Measurements from ENCODE around the gene PAM16. TPM values are rescaled to one million over a fixed set of nuclear protein-coding genes. Genes with fewer than 3 reads are reported as not detected.
A peak's percentile ranks its signal among the peaks of the same experiment; 100 is the strongest.

The PAM16 gene
- total RNA-seq, 2 donors from 2014 or later: 57.7 to 66.2 TPM

DNA sequence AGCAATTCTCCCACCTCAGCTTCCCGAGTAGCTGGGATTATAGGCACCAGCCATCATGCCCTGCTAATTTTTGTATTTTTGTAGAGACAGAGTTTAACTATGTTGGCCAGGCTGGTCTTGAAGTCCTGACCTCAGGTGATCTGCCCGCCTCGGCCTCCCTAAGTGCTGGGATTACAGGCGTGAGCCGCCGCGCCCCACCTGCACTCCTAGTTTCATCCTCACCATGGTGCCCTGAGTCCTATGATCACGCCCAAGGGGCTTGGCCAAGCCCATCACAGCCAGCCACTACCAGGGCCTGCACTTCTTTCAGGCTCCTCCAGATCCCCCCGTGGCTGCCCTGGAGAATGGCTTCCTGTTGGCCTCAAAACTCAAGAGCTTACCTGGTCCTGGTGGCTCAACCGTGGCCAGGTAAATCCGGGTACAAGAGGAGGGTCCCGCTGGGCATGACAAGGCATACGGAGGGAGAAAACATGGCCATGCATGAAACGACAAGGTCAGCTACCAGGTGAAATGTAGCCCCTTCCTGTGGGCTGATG, 57.9 kb downstream of the PAM16 start:
- H3K4me1 ChIP-seq (ENCODE audit: control insufficient read depth, insufficient read depth, low read length): peaks cover 12% of the 10 kb centered on the region
- H3K36me3 ChIP-seq (ENCODE audit: control insufficient read depth, insufficient read depth, low read length): no peaks in the 10 kb centered on the region
- TF ChIP-seq, protein P1, sequence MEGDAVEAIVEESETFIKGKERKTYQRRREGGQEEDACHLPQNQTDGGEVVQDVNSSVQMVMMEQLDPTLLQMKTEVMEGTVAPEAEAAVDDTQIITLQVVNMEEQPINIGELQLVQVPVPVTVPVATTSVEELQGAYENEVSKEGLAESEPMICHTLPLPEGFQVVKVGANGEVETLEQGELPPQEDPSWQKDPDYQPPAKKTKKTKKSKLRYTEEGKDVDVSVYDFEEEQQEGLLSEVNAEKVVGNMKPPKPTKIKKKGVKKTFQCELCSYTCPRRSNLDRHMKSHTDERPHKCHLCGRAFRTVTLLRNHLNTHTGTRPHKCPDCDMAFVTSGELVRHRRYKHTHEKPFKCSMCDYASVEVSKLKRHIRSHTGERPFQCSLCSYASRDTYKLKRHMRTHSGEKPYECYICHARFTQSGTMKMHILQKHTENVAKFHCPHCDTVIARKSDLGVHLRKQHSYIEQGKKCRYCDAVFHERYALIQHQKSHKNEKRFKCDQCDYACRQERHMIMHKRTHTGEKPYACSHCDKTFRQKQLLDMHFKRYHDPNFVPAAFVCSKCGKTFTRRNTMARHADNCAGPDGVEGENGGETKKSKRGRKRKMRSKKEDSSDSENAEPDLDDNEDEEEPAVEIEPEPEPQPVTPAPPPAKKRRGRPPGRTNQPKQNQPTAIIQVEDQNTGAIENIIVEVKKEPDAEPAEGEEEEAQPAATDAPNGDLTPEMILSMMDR (conservative IDR thresholded peaks at IDR 0.05): no peak
- no peaks in the 10 kb centered on the region for H3K27me3 ChIP-seq (ENCODE audit: control insufficient read depth, insufficient read depth, low read length, poor library complexity, severe bottlenecking)
- H3K36me3 Mint-ChIP-seq (ENCODE audit: low read depth): no peaks in the 10 kb centered on the region
- peak overlapping the region; percentile 82 for H3K27ac Mint-ChIP-seq
- peak overlapping the region; percentile 46 for H3K4me3 Mint-ChIP-seq
- no peaks in the 10 kb centered on the region for H3K9me3 Mint-ChIP-seq
- H3K27ac ChIP-seq (ENCODE audit: low read depth, low read length): peak overlapping the region; percentile 52
- DNase-seq: no peak
- peak overlapping the region; percentile 14 for H3K4me3 ChIP-seq (ENCODE audit: low read length)
- no peaks in the 10 kb centered on the region for H3K27me3 Mint-ChIP-seq (ENCODE audit: insufficient read depth)
- H3K9me3 ChIP-seq (ENCODE audit: control insufficient read depth, low read length): no peaks in the 10 kb centered on the region
- H3K9ac ChIP-seq (ENCODE audit: extremely low read depth, low read length, poor library complexity, severe bottlenecking): no peak overlapping the region
- WGBS, 2 experiments (ENCODE audit: insufficient coverage in 1 of 2, insufficient read length in 1 of 2): 75 to 76% methylated on average over 11 to 14 of the region's 14 CpGs
- H3K4me1 Mint-ChIP-seq: peaks cover 25% of the 10 kb centered on the region

DNA sequence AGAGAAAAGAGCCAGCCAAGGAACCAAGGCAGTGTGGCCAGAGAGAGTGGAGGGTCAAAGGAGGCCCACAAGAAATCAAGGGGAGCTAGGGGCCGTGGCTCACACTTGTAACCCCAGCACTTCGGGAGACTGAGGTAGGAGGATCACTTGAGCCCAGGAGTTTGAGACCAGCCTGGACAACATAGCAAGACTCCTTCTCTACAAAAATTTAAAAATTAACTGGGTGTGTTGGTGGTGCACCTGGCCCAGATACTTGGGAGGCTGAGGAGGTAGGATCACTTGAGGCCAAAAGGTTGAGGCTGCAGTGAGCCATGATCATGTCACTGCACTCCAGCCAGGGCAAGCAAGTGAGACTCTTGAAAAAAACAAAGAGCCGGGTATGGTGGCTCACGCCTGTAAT, 59.4 kb downstream of the PAM16 start:
- Mint-ChIP-seq H3K27ac (no peak overlapping the region), H3K4me3 (no peak overlapping the region)

More for the DNA sequence above, 59.4 kb downstream of the PAM16 start:
- Histone ChIP-seq H3K27ac (ENCODE audit: low read depth, low read length) (no peak overlapping the region), H3K4me1 (ENCODE audit: control insufficient read depth, insufficient read depth, low read length) (peaks cover 12% of the 10 kb centered on the region), H3K9ac (ENCODE audit: extremely low read depth, low read length, poor library complexity, severe bottlenecking) (no peak overlapping the region), H3K36me3 (ENCODE audit: control insufficient read depth, insufficient read depth, low read length) (no peaks in the 10 kb centered on the region), H3K27me3 (ENCODE audit: control insufficient read depth, insufficient read depth, low read length, poor library complexity, severe bottlenecking) (no peaks in the 10 kb centered on the region), H3K9me3 (ENCODE audit: control insufficient read depth, low read length) (no peaks in the 10 kb centered on the region), H3K4me3 (ENCODE audit: low read length) (no peak overlapping the region)
- DNase-seq: no peak
- Mint-ChIP-seq H3K4me1 (peaks cover 22% of the 10 kb centered on the region), H3K36me3 (ENCODE audit: low read depth) (no peaks in the 10 kb centered on the region), H3K9me3 (no peaks in the 10 kb centered on the region), H3K27me3 (ENCODE audit: insufficient read depth) (no peaks in the 10 kb centered on the region)
- TF ChIP-seq, protein P1 (conservative IDR thresholded peaks at IDR 0.05): no peak
- WGBS, 2 experiments (ENCODE audit: insufficient coverage in 1 of 2, insufficient read length in 1 of 2): 87 to 94% methylated on average over 3 to 4 of the region's 4 CpGs

Other genes with a start within 250 kb of the PAM16 start
- gene ADCY9, start 234.9 kb downstream of the PAM16 start, total RNA-seq: 1 to 10 TPM; 1.2 to 3.3 TPM
- not detected for gene SRL, start 109.2 kb downstream of the PAM16 start, total RNA-seq
- 10 to 100 TPM; 28.2 to 30.1 TPM for gene TFAP4, start 78.3 kb downstream of the PAM16 start, total RNA-seq
- gene GLIS2, start 35.3 kb downstream of the PAM16 start, total RNA-seq: 10 to 100 TPM in 1 of 2 donors, 1 to 10 TPM in 1; 9.1 to 13.2 TPM
- gene VASN, start 20.5 kb upstream of the PAM16 start, total RNA-seq: 10 to 100 TPM; 10.4 to 12.1 TPM
- gene CORO7, start 65.3 kb upstream of the PAM16 start, total RNA-seq: 10 to 100 TPM; 32.5 to 37.5 TPM
- gene DNAJA3, start 74.5 kb upstream of the PAM16 start, total RNA-seq: 10 to 100 TPM; 37.4 to 38.5 TPM
- 10 to 100 TPM; 56.9 to 75.2 TPM for gene NMRAL1, start 123.3 kb upstream of the PAM16 start, total RNA-seq
- 10 to 100 TPM; 26.3 to 27.7 TPM for gene HMOX2, start 125.1 kb upstream of the PAM16 start, total RNA-seq
- gene CDIP1, start 187.5 kb upstream of the PAM16 start, total RNA-seq: 10 to 100 TPM; 41.8 to 64.4 TPM
- 1 to 10 TPM; 1.5 to 1.6 TPM for gene C16orf96, start 205.0 kb upstream of the PAM16 start, total RNA-seq

Measured in endodermal cell (in vitro differentiated cells).